HG02759 (cell line): Measurements from ENCODE around the gene MCRIP2.

Experiments
- ATAC-seq: cut with Tn5 transposase; IDR thresholded peaks from one replicate; pipeline ENCODE4 v1.9.1; 2021; ENCODE audit warnings: mild to moderate bottlenecking, moderate library complexity; ENCODE audit not compliant: unreplicated experiment

The MCRIP2 gene

GRCh38 chr16:647173-647902 is 5.7 kb downstream of the MCRIP2 start:
- no peak for ATAC-seq

- ATAC-seq: no peak
Measured at GRCh38 chr16:648071-648780, 6.6 kb downstream of the MCRIP2 start.

DNA sequence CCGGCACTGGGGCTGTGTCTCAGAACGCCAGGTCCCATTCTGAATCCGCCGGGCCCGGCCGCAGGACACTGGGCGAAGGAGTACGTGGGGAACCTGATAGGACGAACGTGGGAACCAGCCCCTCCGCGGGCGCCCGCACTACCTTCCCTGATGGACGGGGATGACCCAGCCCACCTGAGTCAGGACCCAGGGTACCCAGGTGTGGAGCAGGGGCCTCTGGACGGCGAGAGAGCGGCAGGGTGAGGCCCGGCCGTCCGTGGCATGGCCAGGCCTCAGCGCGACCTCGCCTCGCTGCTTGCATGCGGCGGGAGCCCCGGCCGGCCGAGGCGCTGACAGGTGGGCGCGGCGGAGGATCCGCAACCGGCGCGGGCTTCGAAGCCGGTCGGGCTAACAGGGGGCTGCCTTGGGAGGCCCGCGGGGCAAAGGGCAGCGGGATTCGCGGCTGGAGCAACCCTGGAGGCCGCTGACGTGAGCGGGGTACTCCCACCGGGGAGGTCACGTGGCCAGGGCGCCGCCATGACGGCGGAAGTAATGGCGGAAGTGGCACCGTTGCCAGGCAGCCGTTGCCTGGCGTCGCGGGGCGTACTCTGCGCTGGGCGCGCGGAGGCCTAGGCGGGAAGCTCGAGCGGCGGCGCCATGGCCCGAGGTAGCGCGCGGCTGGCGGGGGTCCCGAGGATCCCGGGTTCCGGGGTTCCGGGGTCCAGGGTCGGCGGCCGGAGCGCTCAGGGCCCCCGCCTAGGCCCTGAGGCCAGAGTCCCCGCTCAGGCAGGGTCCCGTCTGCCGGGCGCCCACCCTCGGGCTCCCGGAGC is 7.4 kb downstream of the MCRIP2 start, which contains the start of gene WDR90:
TSS of gene WDR90 (plus strand) at position 585 of the 809 bp plus-strand sequence. CDS start at position 637, 52 bp downstream.
- peak; percentile 83 for ATAC-seq

DNA sequence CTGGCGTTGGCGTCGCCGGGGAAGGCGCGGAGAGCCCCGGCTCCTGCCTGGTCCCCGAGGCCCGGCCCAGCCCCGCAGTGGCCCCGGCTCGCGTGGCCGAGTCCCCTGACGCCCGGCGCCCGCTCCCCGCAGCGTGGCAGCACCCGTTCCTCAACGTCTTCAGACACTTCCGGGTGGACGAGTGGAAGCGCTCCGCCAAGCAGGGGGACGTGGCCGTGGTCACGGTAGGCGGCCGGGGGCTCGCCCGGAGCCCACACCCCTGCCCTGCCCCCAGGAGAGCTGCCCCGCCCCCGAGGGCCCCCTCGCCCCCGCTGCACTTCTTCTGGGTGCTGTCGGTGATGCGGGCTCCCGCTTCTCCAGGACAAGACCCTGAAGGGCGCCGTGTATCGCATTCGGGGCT is 8.0 kb downstream of the MCRIP2 start:
- ATAC-seq: peak; percentile 10

GRCh38 chr16:651844-652243 is 10.2 kb downstream of the MCRIP2 start:
- ATAC-seq: no peak

GRCh38 chr16:652454-653305 is 11.1 kb downstream of the MCRIP2 start:
- ATAC-seq: no peak

DNA sequence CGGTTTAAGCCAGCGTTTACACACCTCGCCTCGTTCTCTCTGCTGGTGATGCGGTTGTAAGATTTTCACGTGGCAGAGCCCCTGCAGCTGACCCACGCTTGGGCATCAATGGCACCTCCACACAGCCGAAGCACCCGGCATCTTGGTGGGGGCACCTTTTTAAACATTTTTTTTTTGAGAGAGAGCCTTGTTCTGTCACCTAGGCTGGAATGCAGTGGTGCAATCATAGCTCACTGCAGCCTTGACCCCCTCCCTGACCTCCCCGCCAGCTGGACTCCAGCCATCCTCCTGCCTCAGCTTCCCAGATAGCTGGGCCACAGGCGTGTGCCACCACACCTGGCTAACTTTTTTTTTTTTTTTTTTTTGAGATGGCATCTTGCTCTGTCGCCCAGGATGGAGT is 12.4 kb downstream of the MCRIP2 start:
- no peak for ATAC-seq

GRCh38 chr16:657487-657886 is 15.9 kb downstream of the MCRIP2 start:
- ATAC-seq: no peak

- ATAC-seq: no peak
Measured at GRCh38 chr16:658679-659571, 17.3 kb downstream of the MCRIP2 start.

- no peak for ATAC-seq
Measured at GRCh38 chr16:659618-660017, 18.0 kb downstream of the MCRIP2 start.

GRCh38 chr16:660132-660458 is 18.5 kb downstream of the MCRIP2 start:
- no peak for ATAC-seq

DNA sequence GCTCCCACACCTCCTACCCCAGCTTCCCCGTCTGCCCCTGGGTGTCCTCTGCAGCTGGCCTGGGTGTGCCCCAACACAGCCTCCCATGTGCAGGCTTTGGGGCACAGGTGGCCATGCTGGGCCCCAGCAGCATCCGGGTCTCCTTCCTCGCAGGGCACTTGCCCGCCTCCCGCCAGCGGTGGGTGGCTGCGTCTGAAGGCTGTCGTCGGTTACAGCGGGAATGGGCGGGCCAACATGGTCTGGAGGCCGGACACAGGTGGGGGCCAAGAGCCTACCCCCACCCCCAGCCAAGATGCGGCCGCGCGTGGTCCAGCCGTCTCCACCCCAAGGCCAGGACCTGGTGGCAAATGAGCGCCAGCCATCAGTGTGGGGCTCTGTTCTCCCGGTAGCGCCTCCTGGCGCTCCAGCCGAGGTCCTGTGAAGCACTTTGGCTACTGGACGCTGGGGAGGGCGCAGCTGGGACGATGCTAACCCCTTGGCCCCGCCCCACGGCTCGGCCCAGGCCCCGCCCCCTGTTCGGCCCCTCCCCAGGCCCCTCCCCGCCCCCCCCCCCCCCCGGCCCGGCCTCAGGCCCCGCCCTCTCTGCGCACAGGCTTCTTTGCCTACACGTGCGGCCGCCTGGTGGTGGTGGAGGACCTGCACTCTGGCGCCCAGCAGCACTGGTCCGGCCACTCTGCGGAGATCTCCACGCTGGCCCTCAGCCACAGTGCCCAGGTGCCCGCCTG is 19.0 kb downstream of the MCRIP2 start:
- peak; percentile 45 for ATAC-seq

DNA sequence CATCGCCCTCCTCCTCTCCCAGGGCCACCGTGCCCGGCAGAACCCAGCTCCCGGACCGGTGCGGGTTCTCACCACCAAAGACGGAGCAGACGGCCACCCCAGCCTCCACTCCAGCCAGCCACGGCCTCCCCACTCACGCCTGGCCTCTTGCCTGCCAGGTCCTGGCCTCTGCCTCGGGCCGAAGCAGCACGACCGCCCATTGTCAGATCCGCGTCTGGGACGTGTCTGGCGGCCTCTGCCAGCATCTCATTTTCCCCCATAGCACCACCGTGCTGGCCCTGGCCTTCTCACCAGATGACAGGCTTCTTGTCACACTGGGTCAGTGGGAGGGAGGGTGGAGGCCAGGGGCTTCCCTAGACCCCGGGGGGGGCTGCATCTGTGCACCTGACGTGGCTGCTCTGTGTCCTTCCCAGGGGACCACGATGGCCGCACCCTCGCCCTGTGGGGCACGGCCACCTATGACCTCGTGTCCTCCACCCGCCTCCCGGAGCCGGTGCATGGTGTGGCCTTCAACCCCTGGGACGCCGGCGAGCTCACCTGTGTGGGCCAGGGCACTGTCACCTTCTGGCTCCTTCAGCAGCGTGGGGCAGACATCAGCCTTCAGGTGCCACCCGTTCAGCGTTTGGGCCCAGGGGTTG is 19.7 kb downstream of the MCRIP2 start:
- ATAC-seq: no peak

DNA sequence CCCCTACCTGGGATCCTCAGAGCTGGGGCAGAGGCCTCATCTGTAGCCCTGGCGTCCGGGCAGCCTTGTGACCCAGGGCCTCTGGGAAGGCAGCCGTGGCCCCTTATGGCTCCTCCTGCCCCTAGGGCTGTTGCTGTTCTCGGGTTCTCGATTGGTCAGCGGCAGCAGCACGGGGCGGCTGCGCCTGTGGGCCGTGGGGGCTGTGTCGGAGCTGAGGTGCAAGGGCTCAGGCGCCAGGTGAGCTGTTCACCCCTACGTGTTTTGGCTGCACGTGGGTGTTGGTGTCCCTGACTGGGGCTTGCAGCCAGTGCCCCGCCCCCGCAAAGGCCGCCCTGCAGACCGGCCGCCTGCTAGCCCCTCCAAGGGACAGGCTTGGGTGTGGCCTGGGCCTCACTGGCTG is 20.5 kb downstream of the MCRIP2 start:
- no peak for ATAC-seq

- no peak for ATAC-seq
Measured at GRCh38 chr16:662597-662996, 21.0 kb downstream of the MCRIP2 start.

DNA sequence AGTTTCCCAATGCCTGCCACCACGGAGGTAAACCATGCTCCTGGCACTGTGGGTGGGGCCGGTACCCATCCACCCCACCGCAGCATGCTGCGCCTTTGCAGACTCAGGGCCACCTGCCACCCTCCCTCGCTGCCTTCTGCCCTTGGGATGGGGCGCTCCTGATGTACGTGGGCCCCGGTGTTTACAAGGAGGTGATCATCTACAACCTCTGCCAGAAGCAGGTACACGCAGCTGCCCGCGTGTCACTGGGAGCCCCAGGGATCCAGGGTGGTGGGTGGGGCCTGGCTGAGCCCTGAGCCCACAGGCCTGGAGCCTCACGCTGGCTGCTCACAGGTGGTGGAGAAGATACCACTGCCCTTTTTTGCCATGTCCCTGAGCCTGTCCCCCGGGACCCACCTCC is 24.9 kb downstream of the MCRIP2 start:
- no peak for ATAC-seq

- no peak for ATAC-seq
Measured at GRCh38 chr16:667113-667779, 25.6 kb downstream of the MCRIP2 start.
